Esophagus (tissue), 2 donors: ENCODE measurements around the gene ASCC3. TPM values are rescaled to one million over a fixed set of nuclear protein-coding genes. Genes with fewer than 3 reads are reported as not detected.

Experiments
- H3K27ac ChIP-seq, 2 donors: one replicate each; pipeline ENCODE4 v1.5.1; 2013; ENCODE audit warnings: low read depth in 2 of 2, mild to moderate bottlenecking in 2 of 2, inconsistent platforms in 1 of 2, low read length in 1 of 2, moderate library complexity in 1 of 2
- H3K27me3 ChIP-seq, 2 donors: one replicate each; pipeline ENCODE4 v1.6.1; 2013; ENCODE audit warnings: low read length in 2 of 2, control low read depth in 1 of 2, mild to moderate bottlenecking in 1 of 2; ENCODE audit not compliant: insufficient read depth in 2 of 2, control insufficient read depth in 1 of 2
- H3K36me3 ChIP-seq, 2 donors: one replicate each; pipeline ENCODE4 v1.6.1; 2013; ENCODE audit warnings: low read length in 1 of 2; ENCODE audit not compliant: control insufficient read depth in 2 of 2, insufficient read depth in 2 of 2
- H3K4me1 ChIP-seq, 2 donors: one replicate each; pipeline ENCODE4 v1.6.1; 2013; ENCODE audit warnings: low read length in 1 of 2; ENCODE audit not compliant: control insufficient read depth in 2 of 2, insufficient read depth in 2 of 2
- H3K4me3 ChIP-seq, 2 donors: one replicate each; pipeline ENCODE4 v1.5.1; 2013; ENCODE audit warnings: low read length in 2 of 2, mild to moderate bottlenecking in 2 of 2, low read depth in 1 of 2, moderate library complexity in 1 of 2
- H3K9me3 ChIP-seq, 2 donors: one replicate each; pipeline ENCODE4 v1.6.1; 2013; ENCODE audit warnings: mild to moderate bottlenecking in 2 of 2, low read depth in 1 of 2, low read length in 1 of 2, moderate library complexity in 1 of 2; ENCODE audit not compliant: control insufficient read depth in 2 of 2, insufficient read depth in 1 of 2
- WGBS, 2 donors: extraction: QIAGEN DNeasy Blood & Tissue Kit; methylation state at CpG; one replicate each; pipeline ENCODE4 v1.1.7; 2013; 5-methylcytosine and 5-hydroxymethylcytosine counted together
- polyA plus RNA-seq, 2 donors: library from polyadenylated mRNA; stranded (reverse); fragments of 200-250 nt; gene quantifications; one replicate each; pipeline ENCODE4 v1.2.3, GENCODE V29; 2013
- donor health status: healthy with polysubstance abuse.
- donor health status: Bipolar disorder and iron deficiency.

ASCC3 gene
- polyA plus RNA-seq, 2 donors, result 7.4 to 15.0 TPM

- no peaks in the 10 kb centered on the region for H3K36me3 ChIP-seq
- no peak overlapping the region for H3K27ac ChIP-seq
- H3K9me3 ChIP-seq, result peaks cover 6 to 24% of the 10 kb centered on the region in 2 donors
- WGBS, 2 donors, result 24 to 26% methylated on average over 13 of the region's 13 CpGs
- H3K4me3 ChIP-seq, result no peak overlapping the region
- H3K27me3 ChIP-seq, result peaks cover 5 to 57% of the 10 kb centered on the region in 2 donors
- peaks cover 7 to 11% of the 10 kb centered on the region in 2 donors for H3K4me1 ChIP-seq
Measured at GRCh38 chr6:100462706-100463629, 418.2 kb downstream of the ASCC3 start.

GRCh38 chr6:100461917-100462705 lies 419.0 kb downstream of the ASCC3 start:
- no peaks in the 10 kb centered on the region for H3K36me3 ChIP-seq
- no peak overlapping the region for H3K27ac ChIP-seq
- peaks cover 7 to 8% of the 10 kb centered on the region in 2 donors for H3K4me1 ChIP-seq
- H3K4me3 ChIP-seq, result no peak overlapping the region
- peaks cover 6 to 31% of the 10 kb centered on the region in 2 donors for H3K9me3 ChIP-seq
- 19 to 25% methylated on average over 3 of the region's 3 CpGs for WGBS, 2 donors
- H3K27me3 ChIP-seq, result peaks cover 5 to 55% of the 10 kb centered on the region in 2 donors

GRCh38 chr6:100461278-100461916 lies 419.7 kb downstream of the ASCC3 start:
- Histone ChIP-seq H3K4me1 (peaks cover 6 to 7% of the 10 kb centered on the region in 2 donors), H3K27ac (no peak overlapping the region), H3K9me3 (peaks cover 6 to 27% of the 10 kb centered on the region in 2 donors), H3K27me3 (peaks cover 5 to 50% of the 10 kb centered on the region in 2 donors), H3K4me3 (no peak overlapping the region), H3K36me3 (no peaks in the 10 kb centered on the region)
- 9 to 13% methylated on average over 29 of the region's 29 CpGs for WGBS, 2 donors

- WGBS, 2 donors, result 7 to 8% methylated on average over 9 of the region's 9 CpGs
Measured at GRCh38 chr6:100460650-100461204, 420.4 kb downstream of the ASCC3 start.

GRCh38 chr6:100459592-100460184 lies 421.4 kb downstream of the ASCC3 start:
- Histone ChIP-seq H3K4me3 (no peak overlapping the region), H3K27ac (no peak overlapping the region), H3K4me1 (peaks cover 2 to 7% of the 10 kb centered on the region in 2 donors), H3K27me3 (peaks cover 5 to 58% of the 10 kb centered on the region in 2 donors), H3K36me3 (no peaks in the 10 kb centered on the region), H3K9me3 (peaks cover 0 to 30% of the 10 kb centered on the region in 2 donors)

More at GRCh38 chr6:100460650-100461204, 420.4 kb downstream of the ASCC3 start:
- H3K4me1 ChIP-seq, result peaks cover 6 to 7% of the 10 kb centered on the region in 2 donors
- H3K9me3 ChIP-seq, result peaks cover 6 to 27% of the 10 kb centered on the region in 2 donors
- H3K4me3 ChIP-seq, result no peak overlapping the region
- H3K27me3 ChIP-seq, result peaks cover 5 to 52% of the 10 kb centered on the region in 2 donors
- H3K36me3 ChIP-seq, result no peaks in the 10 kb centered on the region
- H3K27ac ChIP-seq, result no peak overlapping the region

GRCh38 chr6:100458841-100459591 lies 422.1 kb downstream of the ASCC3 start:
- Histone ChIP-seq H3K4me3 (no peak overlapping the region), H3K4me1 (peaks cover 0 to 1% of the 10 kb centered on the region in 2 donors), H3K27me3 (peaks cover 7 to 57% of the 10 kb centered on the region in 2 donors), H3K9me3 (peaks cover 0 to 26% of the 10 kb centered on the region in 2 donors), H3K27ac (no peak overlapping the region), H3K36me3 (no peaks in the 10 kb centered on the region)
- 37 to 39% methylated on average over 10 of the region's 10 CpGs for WGBS, 2 donors
